Adipose tissue (tissue), 3 donors: ENCODE data around the gene CDKN2C. TPM values are rescaled to one million over a fixed set of nuclear protein-coding genes. Genes with fewer than 3 reads are reported as not detected.

Source experiments
- H3K27ac ChIP-seq: one replicate; pipeline ENCODE4 v1.5.1; 2013; ENCODE audit warnings: low read depth, low read length
- WGBS, 3 donors: extraction: QIAGEN DNeasy Blood & Tissue Kit; methylation state at CpG; one replicate each; pipeline ENCODE4 v1.1.7; 2013; 5-methylcytosine and 5-hydroxymethylcytosine counted together
- polyA plus RNA-seq, 3 donors: library from polyadenylated mRNA; stranded (reverse); fragments of 200-250 nt; gene quantifications; one replicate each; pipeline ENCODE4 v1.2.3, GENCODE V29; 2013
- donor health status: healthy with polysubstance abuse.
- donor health status: Bipolar disorder and iron deficiency.
- donor health status: healthy.

Gene CDKN2C
- polyA plus RNA-seq, 3 donors = 28.6 to 138 (median 70.4) TPM

- WGBS, 3 donors = 0 to 2% (median 1%) methylated on average over 30 to 38 of the region's 38 CpGs
- peak overlapping the region; percentile 51 for H3K27ac ChIP-seq
Observed at GRCh38 chr1:50959303-50959912, 10.6 kb upstream of the CDKN2C start.

DNA sequence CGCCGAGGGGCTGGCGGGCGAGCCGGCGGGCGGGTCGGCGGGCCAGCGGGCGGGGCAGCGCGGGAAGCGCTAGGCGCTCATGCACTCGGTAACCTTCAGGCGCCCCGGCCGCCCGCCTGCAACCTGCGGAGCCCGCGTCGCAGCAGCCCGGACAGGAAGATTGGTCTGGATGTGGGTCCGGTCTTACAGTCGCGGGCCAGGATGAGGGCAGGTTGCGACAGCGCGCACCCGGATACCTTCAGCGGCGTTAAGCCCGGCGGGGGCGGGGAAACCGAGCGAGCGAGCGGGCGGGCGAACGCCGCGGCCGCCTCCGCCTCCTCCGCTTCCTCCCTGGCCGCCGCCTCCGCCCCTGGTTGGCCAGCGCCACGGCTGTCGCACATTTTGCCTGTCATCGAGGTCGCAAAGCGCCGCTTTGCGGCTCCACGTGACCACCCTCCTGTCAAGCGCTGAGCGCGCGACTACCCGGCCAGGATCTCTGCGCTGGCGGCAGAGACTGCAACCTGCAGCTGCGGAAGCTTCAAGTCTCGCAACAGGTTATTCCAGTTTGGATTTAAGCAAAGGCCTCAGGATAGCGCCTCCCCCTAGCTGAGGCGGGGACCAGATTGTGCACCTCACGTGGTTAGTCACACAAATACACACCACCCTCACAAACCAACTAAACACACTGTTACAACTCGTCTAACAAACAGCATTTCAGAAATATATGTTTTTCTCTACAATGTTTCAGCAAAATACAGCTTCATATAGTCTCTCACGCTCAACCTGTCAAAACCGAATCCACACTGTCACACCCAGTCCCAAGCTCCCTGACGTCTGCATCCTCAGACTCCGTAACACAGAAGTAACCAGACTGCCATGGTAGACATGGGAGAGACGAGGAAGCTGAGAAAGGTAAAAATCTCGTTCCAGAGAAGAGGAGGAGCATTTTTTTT, 9.9 kb upstream of the CDKN2C start, which contains the start of gene FAF1:
FAF1 (minus strand) TSS at position 355 of the 932 bp plus-strand sequence. CDS start 456 bp downstream, outside the sequence.
- WGBS, 3 donors = 0 to 1% (median 0%) methylated on average over 68 to 80 of the region's 80 CpGs
- H3K27ac ChIP-seq = peak within 1 kb of the TSS; percentile 51

GRCh38 chr1:50964863-50965262, 5.2 kb upstream of the CDKN2C start:
- WGBS, 3 donors = 91 to 97% (median 94%) methylated on average over 11 of the region's 11 CpGs
- H3K27ac ChIP-seq = no peak overlapping the region

GRCh38 chr1:50966991-50967390, 3.1 kb upstream of the CDKN2C start:
- H3K27ac ChIP-seq = no peak overlapping the region
- 65 to 75% (median 70%) methylated on average over 3 of the region's 3 CpGs for WGBS, 3 donors

GRCh38 chr1:50967416-50968157, 2.5 kb upstream of the CDKN2C start:
- H3K27ac ChIP-seq = peak overlapping the region; percentile 45
- WGBS, 3 donors = 16 to 18% (median 17%) methylated on average over 17 of the region's 17 CpGs

- peak overlapping the region; percentile 45 for H3K27ac ChIP-seq
- WGBS, 3 donors = 0% methylated on average over 69 to 70 of the region's 70 CpGs
Observed at GRCh38 chr1:50968158-50968820, 1.8 kb upstream of the CDKN2C start.

DNA sequence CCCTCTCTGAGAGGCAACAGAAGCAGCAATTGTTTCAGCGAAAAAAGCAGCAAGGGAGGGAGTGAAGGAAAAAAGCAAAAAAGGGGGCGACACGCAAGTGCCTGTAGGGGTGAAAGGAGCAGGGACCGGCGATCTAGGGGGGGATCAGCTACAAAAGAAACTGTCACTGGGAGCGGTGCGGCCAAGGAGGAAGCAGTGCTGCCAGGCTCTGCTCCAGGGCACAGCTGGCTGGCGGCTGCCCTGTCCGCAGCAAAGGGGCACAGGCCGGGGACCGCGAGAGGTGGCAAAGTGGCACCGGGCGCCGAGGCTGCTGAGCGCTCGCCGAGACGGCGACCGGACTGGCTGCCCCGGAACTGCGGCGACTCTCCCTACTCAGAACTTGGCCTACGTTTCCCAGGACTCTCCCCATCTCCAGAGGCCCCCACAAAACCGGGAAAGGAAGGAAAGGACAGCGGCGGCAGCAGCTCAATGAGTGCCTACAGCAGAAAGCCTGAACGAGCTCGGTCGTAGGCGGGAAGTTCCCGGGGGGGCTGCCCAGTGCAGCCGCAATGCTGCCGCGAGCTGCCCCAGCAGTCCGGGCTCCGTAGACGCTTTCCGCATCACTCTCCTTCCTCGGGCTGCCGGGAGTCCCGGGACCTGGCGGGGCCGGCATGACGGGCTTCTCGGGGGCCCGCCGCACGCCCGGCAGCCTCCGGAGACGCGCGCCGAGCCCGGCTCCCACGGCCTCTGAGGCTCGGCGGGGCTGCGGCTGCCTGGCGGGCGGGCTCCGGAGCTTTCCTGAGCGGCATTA, 1.0 kb upstream of the CDKN2C start:
- peak overlapping the region; percentile 94 for H3K27ac ChIP-seq
- WGBS, 3 donors = 0% methylated on average over 47 to 65 of the region's 65 CpGs

DNA sequence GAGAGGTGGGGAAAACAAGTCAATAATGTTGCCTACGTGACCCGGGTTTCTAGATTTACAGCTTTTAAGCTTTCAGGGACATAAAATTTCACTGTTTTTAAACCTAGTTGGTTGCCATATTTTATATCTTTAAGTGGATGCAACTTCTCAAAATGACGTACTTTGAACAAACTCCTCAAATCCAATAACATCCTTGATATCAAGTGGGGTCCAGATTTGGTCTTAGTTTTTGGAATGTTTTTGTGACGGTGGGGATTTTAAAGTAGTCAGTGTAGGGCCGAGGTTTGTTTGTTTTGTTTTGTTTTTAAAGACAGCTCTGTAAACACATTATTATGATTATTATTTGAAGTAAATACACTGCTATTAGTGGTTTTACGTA, 453 bp downstream of the CDKN2C start:
- no peak overlapping the region for H3K27ac ChIP-seq
- WGBS, 3 donors = 7 to 18% (median 14%) methylated on average over 6 of the region's 6 CpGs

DNA sequence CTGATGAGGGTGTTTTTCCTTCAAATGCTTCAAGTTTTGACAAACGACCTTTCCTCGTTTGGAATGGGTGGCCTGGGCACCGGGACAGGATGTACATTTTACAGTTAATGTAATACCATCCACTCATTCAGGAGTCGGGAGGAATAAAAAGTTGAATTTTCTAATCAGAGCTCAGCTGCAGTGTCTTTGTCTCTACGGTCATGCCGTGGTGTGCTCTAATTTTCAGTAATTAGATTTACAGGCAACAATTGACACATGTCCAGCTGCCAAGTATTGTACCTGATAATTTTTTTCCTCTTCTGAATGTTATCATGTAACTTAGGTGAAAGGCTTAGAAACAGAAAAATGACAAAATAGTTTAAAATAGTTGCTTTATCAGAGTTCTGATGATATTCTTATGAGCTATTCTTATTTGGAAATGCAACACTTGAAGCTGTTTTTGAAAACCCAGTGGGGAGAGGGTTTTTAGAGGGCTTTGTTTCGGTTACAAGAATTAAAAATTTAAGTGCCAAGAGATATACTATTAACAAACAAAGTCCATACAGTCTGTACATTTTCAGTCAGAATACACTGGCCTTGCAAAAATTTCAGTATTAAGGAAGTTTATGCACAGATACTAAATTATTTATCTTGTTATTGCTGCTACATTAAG, 1.0 kb downstream of the CDKN2C start:
- no peak overlapping the region for H3K27ac ChIP-seq

DNA sequence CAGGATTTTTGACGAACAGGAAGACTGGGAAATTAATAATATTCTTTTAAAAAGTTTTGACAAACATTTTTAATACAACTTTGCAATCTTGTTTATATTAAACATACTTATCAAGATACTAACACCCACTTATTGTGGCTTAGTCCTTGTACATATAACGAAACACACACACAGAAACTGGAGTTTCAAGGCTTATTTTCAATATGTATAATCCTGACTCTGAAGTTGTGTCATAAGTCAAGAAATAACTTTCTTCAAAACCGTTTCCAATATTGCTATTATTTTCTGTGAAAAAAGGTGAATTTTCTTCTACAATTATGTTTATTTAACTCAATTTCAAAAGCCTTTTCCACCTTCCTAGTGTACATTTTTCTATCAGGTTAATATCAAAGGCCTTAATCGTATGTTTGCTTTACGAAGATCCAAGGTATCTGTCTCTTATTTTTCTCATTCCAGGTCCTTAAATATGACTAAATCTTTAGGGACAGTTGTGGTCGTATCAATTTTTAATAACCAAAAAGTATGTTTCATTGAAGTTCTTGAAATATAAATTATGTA, 1.8 kb downstream of the CDKN2C start:
- no peak overlapping the region for H3K27ac ChIP-seq
- 43 to 72% (median 57%) methylated on average over 6 of the region's 6 CpGs for WGBS, 3 donors

More for the DNA sequence above, 1.0 kb downstream of the CDKN2C start:
- WGBS, 3 donors = 12 to 27% (median 22%) methylated on average over 7 of the region's 7 CpGs

DNA sequence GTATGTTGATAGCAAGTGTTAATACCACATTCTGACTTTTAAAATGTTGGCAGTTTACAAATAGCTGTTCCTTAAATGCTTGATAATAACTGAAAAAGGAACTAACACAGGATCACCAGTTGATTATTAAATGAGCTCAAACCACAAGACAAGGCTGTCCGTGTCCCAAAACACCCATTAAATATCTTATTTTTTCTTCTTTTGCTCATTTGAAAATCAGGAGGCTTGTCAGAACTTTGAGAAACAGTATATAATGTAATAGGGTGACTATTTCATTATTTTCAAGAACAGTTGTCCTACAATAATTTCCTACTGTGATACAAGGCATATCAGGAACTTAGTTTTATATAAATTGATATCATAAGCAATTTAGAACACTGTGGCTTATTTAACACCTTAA, 2.7 kb downstream of the CDKN2C start:
- H3K27ac ChIP-seq = no peak overlapping the region
- WGBS, 3 donors = 31 to 50% (median 40%) methylated on average over 1 of the region's 1 CpG

GRCh38 chr1:50973255-50973654, 3.2 kb downstream of the CDKN2C start:
- WGBS, 3 donors = 74 to 98% (median 81%) methylated on average over 1 of the region's 1 CpG
- no peak overlapping the region for H3K27ac ChIP-seq

DNA sequence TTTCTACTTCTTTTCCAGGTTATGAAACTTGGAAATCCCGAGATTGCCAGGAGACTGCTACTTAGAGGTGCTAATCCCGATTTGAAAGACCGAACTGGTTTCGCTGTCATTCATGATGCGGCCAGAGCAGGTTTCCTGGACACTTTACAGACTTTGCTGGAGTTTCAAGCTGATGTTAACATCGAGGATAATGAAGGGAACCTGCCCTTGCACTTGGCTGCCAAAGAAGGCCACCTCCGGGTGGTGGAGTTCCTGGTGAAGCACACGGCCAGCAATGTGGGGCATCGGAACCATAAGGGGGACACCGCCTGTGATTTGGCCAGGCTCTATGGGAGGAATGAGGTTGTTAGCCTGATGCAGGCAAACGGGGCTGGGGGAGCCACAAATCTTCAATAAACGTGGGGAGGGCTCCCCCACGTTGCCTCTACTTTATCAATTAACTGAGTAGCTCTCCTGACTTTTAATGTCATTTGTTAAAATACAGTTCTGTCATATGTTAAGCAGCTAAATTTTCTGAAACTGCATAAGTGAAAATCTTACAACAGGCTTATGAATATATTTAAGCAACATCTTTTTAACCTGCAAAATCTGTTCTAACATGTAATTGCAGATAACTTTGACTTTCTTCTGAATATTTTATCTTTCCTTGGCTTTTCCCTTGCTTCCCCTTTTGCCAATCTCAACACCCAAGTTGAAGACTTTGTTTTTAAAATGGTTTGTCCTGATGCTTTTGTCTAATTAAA, 4.0 kb downstream of the CDKN2C start:
- no peak overlapping the region for H3K27ac ChIP-seq
- WGBS, 3 donors = 85 to 94% (median 90%) methylated on average over 13 of the region's 13 CpGs

- WGBS, 3 donors = 85 to 90% (median 90%) methylated on average over 1 of the region's 1 CpG
- no peak overlapping the region for H3K27ac ChIP-seq
Observed at GRCh38 chr1:50974618-50974935, 4.5 kb downstream of the CDKN2C start.

DNA sequence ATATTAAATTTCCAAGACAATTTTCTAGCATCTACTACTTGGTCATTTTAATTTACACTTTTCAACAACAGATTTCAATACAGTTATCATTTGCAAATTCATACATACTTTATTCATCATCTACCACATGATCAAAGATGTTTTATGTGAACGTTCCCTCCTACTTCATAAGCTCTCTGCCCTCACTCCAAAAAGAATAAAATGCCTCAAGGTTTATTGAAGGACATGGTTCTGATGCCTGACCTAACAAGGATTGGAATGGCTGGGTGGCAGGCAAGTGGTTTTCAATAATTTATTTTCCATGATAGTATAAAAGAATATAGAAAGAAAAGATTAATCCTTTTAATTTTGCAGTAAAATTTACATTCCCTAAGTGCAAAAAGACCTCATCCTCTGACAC, 5.4 kb downstream of the CDKN2C start:
- H3K27ac ChIP-seq = no peak overlapping the region
- 70 to 79% (median 75%) methylated on average over 1 of the region's 1 CpG for WGBS, 3 donors

DNA sequence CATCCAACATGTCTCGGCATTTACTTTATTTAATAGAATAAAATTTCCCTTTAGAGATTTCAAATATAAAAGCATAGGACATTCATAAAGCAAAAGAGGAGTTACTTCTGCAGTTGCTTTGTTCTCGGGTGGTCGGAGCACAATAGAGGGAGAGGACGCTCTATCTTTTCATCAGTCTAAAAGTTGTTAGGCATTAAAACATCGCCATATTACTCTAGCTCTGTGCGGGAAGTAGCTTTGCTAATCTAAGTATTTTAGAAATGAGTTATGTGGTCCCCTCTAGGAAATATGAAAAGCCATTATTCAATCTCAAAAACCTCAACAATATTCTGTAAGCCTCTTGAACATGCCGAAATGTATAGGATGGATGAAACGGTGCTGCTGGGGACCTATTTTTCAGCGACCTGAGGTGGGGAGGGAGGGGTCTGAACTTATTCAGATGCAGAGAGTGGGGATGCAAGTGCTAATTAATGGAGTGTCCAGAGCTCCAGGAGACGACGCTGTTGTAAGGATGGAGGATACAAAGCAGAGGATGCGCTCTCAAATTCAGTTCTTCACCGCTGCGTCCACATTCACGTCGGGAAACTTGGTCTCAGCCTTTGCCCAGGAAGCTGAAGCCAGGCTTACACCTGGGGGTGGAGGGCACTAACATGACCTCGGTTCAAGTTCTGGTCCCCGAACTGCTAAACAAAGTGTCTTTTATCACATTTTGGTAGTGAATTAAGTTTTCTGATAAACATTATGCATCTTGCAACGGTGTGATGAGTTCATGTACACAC, 6.3 kb downstream of the CDKN2C start:
- WGBS, 3 donors = 48 to 58% (median 49%) methylated on average over 19 of the region's 19 CpGs
- H3K27ac ChIP-seq = no peak overlapping the region
